ENCODE results near the gene DDX19B. TPM values are rescaled to one million over a fixed set of nuclear protein-coding genes. Genes with fewer than 3 reads are reported as not detected.
"Not testable (repeated sequence)": the region's sequence is repeated elsewhere in the genome, so short reads cannot be mapped to it uniquely, and the experiment has no call there.

DDX19B gene
- total RNA-seq, 1 donor from 2014 or later: 22.5 TPM

DNA sequence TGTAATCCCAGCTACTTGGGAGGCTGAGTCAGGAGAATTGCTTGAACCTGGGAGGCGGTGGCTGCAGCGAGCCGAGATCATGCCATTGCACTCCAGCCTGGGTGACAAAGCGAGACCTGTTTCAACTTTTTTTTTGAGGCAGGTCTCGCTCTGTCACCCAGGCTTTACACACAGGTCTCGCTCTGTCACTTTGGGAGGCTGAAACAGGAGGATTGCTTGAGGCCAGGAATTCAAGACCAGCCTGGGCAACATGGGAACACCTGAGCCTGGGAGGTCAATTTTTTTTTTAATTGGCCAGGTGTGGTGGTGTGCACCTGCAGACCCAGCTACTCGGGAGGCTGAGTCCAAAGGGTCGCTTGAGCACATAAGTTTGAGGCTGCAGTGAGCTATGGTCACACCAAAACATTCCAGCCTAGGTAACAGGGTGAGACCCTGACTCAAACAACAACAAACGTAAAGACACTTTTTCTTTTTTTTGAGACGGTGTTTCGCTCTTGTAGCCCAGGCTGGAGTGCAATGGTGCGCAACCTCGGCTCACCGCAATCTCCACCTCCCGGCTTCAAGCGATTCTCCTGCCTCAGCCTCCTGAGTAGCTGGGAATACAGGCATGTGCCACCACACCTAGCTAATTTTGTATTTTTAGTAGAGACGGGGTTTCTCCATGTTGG, 11.5 kb upstream of the DDX19B start:
- DNase-seq (ENCODE audit: low read depth in 2 of 2): not testable (repeated sequence)

DNA sequence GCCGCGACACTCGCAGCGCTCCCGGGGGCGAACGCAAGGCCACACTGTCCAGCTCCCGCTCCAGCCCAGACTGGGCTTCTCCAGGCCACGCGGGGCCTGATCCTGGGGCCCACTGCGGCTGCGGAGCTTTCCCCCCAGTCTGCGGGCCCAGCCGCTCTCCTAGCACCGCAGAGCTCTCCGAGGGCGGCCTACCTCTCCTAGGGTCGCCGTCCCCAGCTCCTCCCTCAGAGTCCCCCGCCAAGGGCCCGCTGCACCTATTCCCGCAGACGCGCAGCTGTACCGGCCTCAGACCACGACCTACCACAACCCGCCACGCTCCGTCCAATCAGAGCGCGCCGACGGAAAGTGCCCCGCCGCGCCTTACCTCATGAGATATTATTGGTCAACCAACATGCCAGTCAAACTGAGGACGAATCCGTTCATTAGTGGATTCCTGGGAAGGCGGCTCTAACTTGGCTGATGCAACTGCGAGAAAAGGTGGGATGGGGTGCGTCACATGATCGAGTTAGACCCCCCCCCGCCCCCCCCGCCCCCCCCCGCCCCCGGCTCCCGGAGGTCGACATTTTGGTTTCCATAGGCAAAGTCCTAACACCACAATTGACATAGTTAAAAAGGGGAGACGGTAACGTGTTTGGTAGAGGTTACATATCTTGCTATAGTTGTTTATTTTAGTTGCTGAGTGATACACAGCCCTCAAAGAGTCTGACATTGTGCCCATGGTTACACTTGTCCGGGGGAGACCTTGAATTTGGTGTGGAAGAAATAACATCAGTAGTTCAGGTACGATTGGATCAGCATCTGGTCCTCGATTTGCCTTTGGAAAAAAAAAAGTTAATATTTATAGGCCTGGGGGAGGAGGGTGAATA, 9.5 kb upstream of the DDX19B start, which contains the start of gene AARS1:
Gene AARS1, minus strand, starts transcription at position 278 of the 866 bp plus-strand sequence. CDS start 6,743 bp downstream, outside the sequence.
- peak; percentile 100 for DNase-seq (ENCODE audit: low read depth in 2 of 2)

DNA sequence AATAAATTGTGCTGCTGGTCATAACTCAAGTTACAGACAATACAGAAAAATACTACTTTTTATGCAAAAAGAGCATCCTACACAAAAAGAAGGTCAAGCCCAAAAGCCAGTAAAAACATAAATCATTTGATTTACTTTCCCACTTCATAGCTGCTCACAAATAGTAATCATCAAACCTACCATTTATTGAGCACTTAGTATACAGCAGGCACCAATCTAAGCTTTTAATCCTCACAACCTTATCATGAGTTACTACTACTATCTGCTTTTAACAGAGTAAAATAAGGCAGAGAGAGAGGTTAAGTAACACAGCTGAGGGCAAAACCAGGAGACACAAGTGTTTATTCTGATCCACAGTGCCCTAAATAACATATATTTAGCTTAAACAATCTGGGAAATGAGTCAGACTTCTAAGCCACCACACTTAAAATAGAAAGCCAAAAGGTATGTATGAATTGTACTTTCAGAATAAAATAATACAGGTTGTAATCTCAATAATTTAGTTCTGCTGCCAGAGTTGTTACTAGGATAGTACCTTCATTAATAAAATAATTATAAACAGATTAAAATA, 8.0 kb upstream of the DDX19B start:
- DNase-seq (ENCODE audit: low read depth in 2 of 2): no peak

DNA sequence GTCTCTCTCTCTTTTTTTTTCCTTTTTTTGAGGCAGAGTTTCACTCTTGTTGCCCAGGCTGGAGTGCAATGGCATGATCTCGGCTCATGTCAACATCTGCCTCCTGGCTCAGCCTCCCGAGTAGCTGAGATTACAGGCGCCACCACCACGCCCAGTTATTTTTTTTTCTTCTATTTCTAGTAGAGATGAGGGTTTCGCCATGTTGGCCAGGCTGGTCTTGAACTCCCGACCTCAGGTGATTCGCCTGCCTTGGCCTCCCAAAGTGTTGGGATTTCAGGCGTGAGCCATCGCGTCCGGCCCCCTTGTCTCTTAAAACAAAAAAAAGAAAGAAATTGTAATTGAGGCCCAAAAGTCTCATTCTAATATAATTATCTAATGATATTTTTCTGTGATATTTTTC, 6.8 kb upstream of the DDX19B start:
- not testable (repeated sequence) for DNase-seq (ENCODE audit: low read depth in 2 of 2)

DNA sequence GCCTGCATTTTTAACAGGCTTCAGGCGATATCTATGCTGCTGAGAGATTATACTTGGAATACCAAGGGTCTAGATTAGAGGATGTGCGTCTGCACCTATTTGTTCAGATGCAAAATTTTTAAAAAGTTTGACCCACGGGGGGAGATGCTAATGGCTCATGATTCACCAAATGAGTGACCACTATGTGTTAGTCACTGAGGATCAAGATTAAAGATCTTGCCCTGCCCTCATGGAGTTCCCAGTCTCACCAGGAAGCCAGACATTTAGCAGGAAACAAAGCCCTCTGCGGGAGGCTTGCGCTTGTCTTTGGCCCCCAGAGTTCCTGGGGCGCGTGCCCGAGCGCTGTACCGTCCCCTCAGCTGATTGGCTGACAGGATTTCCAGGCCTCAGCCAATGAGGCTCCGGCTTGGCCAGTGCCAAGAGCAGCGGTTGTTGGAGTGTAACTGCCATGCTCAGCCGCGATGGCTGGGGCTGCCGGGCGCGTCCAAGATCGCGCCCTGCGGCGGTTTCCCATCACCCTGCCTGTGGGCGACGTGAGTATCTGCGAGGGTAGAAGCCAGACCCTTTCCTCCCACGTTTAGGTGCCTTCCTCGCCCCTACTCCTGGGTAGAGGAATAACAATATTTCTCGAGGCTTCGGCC, 4.5 kb upstream of the DDX19B start:
- DNase-seq (ENCODE audit: low read depth in 2 of 2): no peak

DNA sequence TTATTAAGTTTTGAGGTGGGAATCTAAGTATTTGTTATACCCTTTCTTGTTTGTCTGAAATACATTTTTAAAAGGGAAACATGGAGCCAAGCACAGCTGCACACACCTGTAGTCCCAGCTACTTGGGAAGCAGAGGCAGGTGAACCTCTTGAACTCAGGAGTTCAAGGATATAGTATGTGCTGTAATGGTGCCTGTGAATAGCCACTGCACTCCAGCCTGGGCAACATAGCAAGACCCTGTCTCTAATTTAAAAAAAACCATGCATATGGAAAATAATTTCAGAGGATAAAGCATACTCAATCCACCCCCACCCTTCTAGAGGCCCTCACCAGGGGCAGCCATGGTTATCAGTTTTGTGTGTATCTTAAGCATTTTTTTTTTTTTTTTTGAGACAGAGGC, 3.4 kb upstream of the DDX19B start:
- DNase-seq (ENCODE audit: low read depth in 2 of 2): no peak

DNA sequence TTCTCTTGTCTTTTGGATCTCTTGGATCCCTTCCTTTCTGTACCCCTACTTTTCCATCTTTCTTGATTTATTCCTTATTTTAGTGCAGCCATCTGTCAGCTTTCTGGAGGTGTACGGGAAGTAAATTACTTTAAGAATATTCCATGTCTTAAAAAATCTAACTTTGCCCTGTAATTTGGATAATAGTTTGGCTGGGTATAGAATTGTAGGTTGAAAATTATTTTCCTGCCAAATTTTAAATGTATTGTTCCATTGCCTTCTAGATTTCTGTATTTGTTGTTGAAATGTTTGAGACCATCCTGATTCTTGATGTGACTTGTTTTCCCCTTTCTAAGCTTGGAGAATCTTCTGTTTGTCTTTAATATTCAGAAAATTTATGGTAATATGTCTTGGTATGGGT, 2.1 kb downstream of the DDX19B start:
- DNase-seq (ENCODE audit: low read depth in 2 of 2): no peak

DNA sequence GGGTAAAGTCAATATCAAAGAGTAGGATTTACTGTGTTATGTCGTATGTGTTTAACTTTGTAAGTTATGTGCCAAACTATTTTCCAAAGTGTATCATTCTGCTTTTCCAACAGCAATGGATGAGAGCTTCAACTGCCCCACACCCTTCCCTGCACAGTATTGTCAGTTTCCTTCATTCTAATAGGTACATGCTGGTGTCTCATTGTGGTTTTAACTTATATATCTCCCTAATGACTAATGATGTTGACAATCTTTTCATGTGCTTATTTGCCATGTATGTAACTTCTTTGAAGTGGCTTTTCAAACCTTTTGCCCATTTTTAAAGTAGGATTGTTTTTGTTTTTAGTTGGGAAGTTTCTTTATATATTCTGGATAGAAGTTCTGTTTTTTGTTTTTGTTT, 3.8 kb downstream of the DDX19B start:
- DNase-seq (ENCODE audit: low read depth in 2 of 2): no peak

DNA sequence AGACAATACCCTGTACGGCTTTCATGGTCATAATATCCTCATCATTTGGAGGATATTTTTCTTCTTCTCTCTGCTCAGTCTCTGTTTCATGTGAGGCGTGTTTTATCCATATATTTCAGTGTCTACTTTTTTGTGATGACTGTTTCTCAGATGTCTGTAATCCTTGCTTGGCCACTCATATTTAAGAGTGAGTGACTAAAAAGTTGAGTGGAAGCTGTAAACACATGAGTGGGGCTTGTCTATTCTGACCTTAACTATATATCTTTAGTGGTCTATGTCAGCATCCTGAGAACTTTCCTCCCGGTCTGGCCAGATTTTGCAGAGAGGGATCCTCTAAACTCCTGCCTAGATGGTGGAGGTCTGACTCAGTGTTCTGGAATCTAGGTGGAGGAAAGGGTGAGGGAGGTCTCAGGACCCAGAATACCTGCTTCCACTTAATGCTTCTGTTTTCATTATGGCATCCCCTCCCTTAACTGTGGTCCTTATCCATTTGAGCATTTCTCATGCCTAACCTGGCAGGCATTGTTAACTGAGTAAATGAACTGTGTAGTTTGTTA, 6.0 kb downstream of the DDX19B start:
- no peak for DNase-seq (ENCODE audit: low read depth in 2 of 2)

DNA sequence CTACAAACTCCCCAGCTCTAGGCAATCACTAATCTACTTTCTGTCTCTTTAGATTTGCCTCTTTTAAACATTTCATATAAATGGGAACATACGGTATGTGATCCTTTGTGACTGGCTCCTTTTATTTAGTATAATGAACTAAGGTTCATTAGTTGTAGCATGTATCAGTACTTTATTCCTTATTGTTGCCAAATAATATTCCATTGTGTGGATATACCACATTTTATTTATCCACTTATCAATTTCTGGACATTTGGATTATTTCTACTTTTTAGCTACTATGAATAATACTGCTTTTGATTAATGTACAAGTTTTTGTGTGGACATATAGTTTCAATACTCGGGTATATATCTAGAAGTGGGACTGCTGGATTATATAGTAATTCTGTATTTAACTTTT, 7.9 kb downstream of the DDX19B start:
- no peak for DNase-seq (ENCODE audit: low read depth in 2 of 2)

DNA sequence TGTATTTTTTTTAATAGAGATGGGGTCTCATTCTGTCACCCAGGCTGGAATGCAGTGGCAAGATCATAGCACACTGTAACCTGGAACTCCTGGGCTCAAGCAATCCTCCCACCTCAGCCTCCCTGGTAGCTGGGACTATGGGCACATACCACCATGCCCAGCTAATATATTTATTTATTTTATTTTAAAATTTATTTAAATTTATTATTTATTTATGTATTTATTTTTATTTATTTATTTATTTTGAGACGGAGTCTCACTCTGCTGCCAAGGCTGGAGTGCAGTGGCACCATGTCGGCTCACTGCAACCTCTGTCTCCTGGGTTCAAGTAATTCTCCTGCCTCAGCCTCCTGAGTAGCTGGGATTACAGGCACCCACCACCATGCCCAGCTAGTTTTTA, 8.7 kb downstream of the DDX19B start:
- not testable (repeated sequence) for DNase-seq (ENCODE audit: low read depth in 2 of 2)

DNA sequence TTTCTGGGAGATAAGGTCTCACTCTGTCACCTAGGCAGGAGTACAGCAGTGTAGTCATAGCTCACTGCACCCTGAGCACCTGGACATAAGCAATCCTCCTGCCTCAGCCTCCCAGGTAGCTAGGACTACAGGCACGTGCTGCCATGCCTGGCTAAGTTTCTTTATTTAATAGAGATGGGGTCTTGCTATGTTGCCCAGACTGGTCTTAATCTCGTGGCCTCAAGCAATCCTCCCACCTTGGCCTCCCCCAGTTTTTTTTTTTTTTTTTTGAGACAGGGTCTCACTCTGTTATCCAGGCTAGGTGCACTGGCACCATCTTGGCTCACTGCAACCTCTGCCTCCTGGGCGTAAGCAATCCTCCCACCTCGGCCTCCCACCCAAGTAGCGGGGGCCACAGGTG, 21.1 kb downstream of the DDX19B start:
- DNase-seq (ENCODE audit: low read depth in 2 of 2): no peak

DNA sequence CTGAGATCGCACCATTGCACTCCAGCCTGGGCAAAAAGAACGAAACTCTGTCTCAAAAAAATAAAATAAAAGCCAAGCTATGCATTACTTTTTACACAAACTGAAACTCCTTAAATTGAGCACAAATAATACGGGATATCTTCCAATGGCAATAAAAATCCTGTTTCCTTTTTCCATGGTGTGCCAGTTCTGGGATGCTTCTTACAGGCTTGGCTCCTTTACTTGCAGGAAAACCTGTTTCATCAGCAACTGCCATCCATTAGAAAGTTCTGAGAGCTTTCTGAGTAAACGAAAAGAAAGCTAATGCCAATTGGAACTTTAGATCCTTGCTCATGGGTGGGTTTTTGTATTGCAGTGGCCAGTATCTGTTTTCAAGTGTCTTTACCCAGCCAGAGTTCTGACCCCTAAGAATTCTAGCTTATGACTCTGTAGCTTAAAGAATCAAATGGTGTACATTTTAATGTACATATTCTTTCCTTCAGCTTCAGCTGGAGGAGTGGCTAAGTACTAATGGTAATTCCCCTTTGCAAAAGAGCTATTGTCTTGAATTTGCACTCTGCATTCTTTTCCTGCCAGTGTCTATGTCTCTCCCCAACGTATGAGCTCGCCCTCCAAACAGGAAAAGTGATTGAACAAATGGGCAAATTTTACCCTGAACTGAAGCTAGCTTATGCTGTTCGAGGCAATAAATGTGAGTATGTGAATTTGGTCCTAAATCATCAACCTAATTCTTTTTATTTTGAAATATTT, 26.2 kb downstream of the DDX19B start:
- peak in 1 of 2 donors; percentile 43 for DNase-seq (ENCODE audit: low read depth in 2 of 2)

DNA sequence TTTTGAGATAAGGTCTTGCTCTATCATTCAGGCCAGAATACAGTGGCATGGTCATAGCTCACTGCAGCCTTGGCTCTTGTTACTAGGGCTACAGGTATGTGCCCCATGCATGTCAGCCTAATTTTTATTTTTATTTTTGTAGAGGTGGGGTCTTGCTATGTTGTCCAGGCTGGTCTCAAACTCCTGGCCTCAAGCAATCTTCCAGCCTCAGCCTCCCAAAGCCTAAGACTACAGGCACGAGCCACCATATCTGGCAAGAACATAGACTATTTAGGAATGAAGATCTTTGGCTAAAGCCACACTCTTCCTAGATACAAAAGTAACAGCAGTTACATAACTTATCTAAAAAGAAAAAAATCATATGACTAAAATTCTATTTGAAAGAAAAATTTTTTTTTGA, 32.1 kb downstream of the DDX19B start:
- no peak for DNase-seq (ENCODE audit: low read depth in 2 of 2)

DNA sequence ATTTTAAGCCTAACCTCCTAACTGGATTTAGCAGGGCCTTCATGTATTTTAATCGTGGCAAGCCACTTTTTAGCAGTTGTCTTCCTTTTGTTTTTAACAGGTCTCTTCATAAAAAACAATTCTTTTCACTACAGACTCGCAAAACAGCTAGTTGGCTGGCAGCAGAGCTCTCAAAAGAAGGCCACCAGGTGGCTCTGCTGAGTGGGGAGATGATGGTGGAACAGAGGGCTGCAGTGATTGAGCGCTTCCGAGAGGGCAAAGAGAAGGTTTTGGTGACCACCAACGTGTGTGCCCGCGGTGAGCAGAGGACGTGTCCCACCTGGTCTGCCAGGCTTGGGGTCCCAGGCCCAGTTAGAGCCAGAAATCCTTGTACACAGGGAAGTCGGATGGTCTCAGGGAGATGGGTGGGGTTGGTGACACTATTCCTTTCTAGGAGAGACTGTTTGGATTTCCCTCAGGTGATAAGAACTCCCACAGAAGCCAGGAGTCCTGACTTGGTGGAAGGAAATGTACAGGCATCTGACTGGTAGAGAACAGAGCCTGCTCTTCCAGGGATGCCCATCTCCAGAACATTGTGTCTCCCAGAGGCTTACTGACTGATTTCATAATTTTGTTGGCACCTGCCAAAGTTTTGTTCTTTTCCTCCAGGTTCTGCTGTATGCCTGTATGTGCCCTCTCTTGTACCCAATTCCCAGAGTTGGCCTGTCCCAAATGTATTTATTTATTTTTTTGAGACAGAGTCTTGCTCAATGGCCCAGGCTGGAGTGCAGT, 32.8 kb downstream of the DDX19B start:
- peak in 1 of 2 donors; percentile 10 for DNase-seq (ENCODE audit: low read depth in 2 of 2)

DNA sequence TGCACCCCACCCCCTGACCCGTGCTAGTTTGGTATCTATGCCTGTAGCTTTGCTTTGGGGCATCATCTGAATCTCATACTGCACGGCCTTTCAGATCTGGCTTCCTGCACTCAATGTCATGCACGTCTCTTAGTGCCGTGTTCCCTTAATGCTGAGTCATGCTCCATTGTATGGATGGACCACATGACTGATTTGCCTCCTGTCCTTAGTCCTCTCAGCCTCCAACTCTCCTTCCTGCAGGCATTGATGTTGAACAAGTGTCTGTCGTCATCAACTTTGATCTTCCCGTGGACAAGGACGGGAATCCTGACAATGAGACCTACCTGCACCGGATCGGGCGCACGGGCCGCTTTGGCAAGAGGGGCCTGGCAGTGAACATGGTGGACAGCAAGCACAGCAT, 33.7 kb downstream of the DDX19B start:
- DNase-seq (ENCODE audit: low read depth in 2 of 2): peak in 1 of 2 donors; percentile 49

DNA sequence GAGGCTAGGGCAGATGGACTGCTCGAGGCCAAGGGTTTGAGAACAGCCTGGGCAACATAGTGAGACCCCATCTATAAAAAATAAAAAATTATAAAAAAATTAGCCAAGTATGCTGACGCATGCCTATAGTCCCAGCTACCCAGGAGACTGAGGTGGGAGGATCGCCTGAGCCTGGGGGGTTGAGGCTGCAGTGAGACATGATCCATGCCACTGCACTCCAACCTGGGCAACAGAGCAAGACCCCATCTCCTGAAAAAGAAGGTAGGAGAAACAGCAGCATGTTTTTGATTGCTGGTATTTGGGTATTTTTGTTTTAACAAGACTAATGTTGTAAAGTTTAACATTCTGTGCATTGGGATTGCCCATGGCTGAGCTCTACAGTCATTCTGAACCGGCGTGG, 38.8 kb downstream of the DDX19B start:
- no peak for DNase-seq (ENCODE audit: low read depth in 2 of 2)

DNA sequence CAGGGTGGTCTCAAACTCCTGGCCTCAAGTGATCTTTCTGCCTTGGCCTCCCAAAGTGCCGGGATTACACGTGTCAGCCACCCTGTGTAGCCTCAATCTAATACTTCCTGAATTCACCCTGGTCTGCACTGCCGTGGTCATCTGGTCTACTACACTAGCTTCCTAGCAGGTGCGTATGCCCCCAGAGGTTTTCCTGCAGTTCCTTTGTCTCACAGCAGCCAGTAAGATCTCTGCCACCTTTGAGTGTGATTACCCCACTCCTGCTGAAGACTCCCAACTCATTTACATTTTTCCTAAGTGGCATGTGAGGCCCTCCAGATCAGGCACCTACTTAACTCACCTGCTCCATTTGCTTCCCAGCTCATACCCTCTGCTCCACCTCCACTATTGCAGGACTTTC, 42.6 kb downstream of the DDX19B start:
- no peak for DNase-seq (ENCODE audit: low read depth in 2 of 2)

DNA sequence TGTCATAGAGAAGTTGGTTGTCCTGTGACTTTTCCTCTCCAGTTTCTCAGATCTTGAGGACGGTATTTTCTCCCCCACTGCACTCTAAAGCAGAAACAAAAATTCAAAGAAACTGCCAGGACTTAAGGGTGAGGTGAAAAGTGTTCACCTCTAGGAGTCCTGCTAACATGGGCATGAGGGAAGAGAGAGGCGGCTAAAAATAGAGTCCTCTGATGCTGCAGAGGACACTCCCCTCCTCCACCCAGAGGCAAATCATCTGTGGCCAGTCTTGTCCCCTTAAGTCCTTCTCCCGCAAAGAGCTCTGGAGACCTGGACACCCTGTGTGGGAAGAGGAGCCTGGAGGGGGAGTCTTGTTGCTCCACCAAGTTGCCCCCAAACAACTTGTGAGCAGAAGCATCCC, 43.0 kb downstream of the DDX19B start:
- DNase-seq (ENCODE audit: low read depth in 2 of 2): no peak

DNA sequence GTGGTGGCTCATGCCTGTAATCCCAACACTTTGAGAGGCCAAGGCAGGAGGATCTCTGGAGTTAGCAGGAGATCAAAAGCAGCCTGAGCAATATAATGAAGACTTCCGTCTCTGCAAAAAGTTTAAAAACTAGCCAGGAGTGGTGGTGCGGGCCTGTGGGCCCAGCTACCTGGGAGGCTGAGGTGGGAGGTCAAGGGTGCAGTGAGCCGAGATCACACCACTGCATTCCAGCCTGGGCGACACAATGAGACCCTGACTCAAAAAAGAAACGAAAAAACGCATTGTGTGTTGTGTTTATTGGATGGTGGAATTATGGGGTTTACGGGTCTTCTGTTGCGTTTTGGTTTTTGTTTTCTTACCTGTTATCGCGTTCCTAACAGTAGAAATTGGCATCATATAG, 46.9 kb downstream of the DDX19B start:
- DNase-seq (ENCODE audit: low read depth in 2 of 2): no peak

Data from dermis microvascular lymphatic vessel endothelial cell (primary cell).